H1 (cell line): Measurements from ENCODE around the gene DLST. TPM values are rescaled to one million over a fixed set of nuclear protein-coding genes. Genes with fewer than 3 reads are reported as not detected.

Experiments used
- polyA plus RNA-seq, 7 experiments: library from polyadenylated mRNA; depleted of rRNA in 3 of 7; stranded (reverse) in 5 of 7; unstranded in 2 of 7; fragments of >200 nt in 5 of 7; fragments of 200-250 nt in 2 of 7; gene quantifications; 1 replicate in 5 of 7; 2 replicates in 1 of 7; 4 replicates in 1 of 7; pipeline versions ENCODE4 v1.2.1 to v1.2.3, GENCODE V29; 2011 to 2013; ENCODE audit warnings: missing spikeins in 2 of 7, mixed read lengths in 2 of 7
- total RNA-seq: library from RNA; stranded (reverse); fragmentation: NEBNext Ultra II Directional; extraction: Animal tissue kit (Norgen Biotek cat#: 25700); gene quantifications from 2 replicates; pipeline ENCODE4 v1.2.1, GENCODE V29; 2021
- TF ChIP-seq, protein P1 (sequence below): fragments of 300-600 bp; sonication (generic); IDR thresholded peaks from 2 replicates; pipeline ENCODE4 v1.7.1; 2012; ENCODE audit warnings: low read length, moderate library complexity, mild to moderate bottlenecking, inconsistent platforms; ENCODE audit not compliant: insufficient replicate concordance

The DLST gene
- total and polyA plus RNA-seq, 2 of the 8 experiments (the other 6 are each of a cell fraction or from before 2014, with no cell fraction given), result 96.5 to 117 TPM

DNA sequence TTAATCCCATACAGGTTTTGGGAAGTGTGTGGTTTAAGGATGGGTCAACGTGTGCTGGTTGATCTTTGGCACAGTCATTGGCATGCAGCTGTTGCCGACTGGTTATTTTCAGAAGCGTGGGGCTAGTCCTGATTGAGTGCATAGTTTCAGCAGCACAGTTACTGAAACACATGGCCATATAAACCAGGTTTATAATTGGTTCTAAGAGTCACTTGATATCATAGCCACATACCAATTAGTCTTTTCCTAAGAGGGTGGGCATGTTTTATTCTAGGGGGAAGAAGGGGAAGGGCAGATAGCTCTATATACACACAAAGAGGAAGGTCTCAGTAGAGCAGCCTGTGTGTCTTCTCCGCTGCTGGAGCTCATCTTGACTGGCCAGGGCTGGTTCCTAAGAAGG lies 52.3 kb downstream of the DLST start (continued):
- TF ChIP-seq, protein P1, sequence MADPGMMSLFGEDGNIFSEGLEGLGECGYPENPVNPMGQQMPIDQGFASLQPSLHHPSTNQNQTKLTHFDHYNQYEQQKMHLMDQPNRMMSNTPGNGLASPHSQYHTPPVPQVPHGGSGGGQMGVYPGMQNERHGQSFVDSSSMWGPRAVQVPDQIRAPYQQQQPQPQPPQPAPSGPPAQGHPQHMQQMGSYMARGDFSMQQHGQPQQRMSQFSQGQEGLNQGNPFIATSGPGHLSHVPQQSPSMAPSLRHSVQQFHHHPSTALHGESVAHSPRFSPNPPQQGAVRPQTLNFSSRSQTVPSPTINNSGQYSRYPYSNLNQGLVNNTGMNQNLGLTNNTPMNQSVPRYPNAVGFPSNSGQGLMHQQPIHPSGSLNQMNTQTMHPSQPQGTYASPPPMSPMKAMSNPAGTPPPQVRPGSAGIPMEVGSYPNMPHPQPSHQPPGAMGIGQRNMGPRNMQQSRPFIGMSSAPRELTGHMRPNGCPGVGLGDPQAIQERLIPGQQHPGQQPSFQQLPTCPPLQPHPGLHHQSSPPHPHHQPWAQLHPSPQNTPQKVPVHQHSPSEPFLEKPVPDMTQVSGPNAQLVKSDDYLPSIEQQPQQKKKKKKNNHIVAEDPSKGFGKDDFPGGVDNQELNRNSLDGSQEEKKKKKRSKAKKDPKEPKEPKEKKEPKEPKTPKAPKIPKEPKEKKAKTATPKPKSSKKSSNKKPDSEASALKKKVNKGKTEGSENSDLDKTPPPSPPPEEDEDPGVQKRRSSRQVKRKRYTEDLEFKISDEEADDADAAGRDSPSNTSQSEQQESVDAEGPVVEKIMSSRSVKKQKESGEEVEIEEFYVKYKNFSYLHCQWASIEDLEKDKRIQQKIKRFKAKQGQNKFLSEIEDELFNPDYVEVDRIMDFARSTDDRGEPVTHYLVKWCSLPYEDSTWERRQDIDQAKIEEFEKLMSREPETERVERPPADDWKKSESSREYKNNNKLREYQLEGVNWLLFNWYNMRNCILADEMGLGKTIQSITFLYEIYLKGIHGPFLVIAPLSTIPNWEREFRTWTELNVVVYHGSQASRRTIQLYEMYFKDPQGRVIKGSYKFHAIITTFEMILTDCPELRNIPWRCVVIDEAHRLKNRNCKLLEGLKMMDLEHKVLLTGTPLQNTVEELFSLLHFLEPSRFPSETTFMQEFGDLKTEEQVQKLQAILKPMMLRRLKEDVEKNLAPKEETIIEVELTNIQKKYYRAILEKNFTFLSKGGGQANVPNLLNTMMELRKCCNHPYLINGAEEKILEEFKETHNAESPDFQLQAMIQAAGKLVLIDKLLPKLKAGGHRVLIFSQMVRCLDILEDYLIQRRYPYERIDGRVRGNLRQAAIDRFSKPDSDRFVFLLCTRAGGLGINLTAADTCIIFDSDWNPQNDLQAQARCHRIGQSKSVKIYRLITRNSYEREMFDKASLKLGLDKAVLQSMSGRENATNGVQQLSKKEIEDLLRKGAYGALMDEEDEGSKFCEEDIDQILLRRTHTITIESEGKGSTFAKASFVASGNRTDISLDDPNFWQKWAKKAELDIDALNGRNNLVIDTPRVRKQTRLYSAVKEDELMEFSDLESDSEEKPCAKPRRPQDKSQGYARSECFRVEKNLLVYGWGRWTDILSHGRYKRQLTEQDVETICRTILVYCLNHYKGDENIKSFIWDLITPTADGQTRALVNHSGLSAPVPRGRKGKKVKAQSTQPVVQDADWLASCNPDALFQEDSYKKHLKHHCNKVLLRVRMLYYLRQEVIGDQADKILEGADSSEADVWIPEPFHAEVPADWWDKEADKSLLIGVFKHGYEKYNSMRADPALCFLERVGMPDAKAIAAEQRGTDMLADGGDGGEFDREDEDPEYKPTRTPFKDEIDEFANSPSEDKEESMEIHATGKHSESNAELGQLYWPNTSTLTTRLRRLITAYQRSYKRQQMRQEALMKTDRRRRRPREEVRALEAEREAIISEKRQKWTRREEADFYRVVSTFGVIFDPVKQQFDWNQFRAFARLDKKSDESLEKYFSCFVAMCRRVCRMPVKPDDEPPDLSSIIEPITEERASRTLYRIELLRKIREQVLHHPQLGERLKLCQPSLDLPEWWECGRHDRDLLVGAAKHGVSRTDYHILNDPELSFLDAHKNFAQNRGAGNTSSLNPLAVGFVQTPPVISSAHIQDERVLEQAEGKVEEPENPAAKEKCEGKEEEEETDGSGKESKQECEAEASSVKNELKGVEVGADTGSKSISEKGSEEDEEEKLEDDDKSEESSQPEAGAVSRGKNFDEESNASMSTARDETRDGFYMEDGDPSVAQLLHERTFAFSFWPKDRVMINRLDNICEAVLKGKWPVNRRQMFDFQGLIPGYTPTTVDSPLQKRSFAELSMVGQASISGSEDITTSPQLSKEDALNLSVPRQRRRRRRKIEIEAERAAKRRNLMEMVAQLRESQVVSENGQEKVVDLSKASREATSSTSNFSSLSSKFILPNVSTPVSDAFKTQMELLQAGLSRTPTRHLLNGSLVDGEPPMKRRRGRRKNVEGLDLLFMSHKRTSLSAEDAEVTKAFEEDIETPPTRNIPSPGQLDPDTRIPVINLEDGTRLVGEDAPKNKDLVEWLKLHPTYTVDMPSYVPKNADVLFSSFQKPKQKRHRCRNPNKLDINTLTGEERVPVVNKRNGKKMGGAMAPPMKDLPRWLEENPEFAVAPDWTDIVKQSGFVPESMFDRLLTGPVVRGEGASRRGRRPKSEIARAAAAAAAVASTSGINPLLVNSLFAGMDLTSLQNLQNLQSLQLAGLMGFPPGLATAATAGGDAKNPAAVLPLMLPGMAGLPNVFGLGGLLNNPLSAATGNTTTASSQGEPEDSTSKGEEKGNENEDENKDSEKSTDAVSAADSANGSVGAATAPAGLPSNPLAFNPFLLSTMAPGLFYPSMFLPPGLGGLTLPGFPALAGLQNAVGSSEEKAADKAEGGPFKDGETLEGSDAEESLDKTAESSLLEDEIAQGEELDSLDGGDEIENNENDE, result no peak
- TF ChIP-seq, all 59 proteins: peak for 0
